ENCODE measurements around the gene KCNG2.
A peak's percentile ranks its signal among the peaks of the same experiment; 100 is the strongest.

KCNG2 gene

GRCh38 chr18:79782566-79783308, 15.0 kb upstream of the KCNG2 start:
- in situ Hi-C loops (cut with MboI; ENCODE audit: low pct_unique_long_range_greater_than_20kb, low sequenced_read_pairs): no loop called here
- DNase-seq: no peak

- in situ Hi-C loops (cut with MboI; ENCODE audit: low pct_unique_long_range_greater_than_20kb, low sequenced_read_pairs): no loop called here
- no peak for DNase-seq
Observed at GRCh38 chr18:79784071-79784913, 13.4 kb upstream of the KCNG2 start.

GRCh38 chr18:79784965-79785770, 12.6 kb upstream of the KCNG2 start:
- in situ Hi-C loops (cut with MboI; ENCODE audit: low pct_unique_long_range_greater_than_20kb, low sequenced_read_pairs): no loop called here
- no peak for DNase-seq

- in situ Hi-C loops (cut with MboI; ENCODE audit: low pct_unique_long_range_greater_than_20kb, low sequenced_read_pairs): no loop called here
- DNase-seq: no peak
Observed at GRCh38 chr18:79785831-79786230, 11.9 kb upstream of the KCNG2 start.

GRCh38 chr18:79786304-79786703, 11.4 kb upstream of the KCNG2 start:
- DNase-seq: no peak
- in situ Hi-C loops (cut with MboI; ENCODE audit: low pct_unique_long_range_greater_than_20kb, low sequenced_read_pairs): no loop called here

GRCh38 chr18:79786786-79787526, 10.8 kb upstream of the KCNG2 start:
- in situ Hi-C loops (cut with MboI; ENCODE audit: low pct_unique_long_range_greater_than_20kb, low sequenced_read_pairs): no loop called here

GRCh38 chr18:79787527-79787864, 10.2 kb upstream of the KCNG2 start:
- in situ Hi-C loops (cut with MboI; ENCODE audit: low pct_unique_long_range_greater_than_20kb, low sequenced_read_pairs): no loop called here

More at GRCh38 chr18:79786786-79787526, 10.8 kb upstream of the KCNG2 start:
- peak; percentile 59 for DNase-seq

GRCh38 chr18:79787865-79788733, 9.6 kb upstream of the KCNG2 start:
- DNase-seq: no peak
- in situ Hi-C loops (cut with MboI; ENCODE audit: low pct_unique_long_range_greater_than_20kb, low sequenced_read_pairs): no loop called here

More at GRCh38 chr18:79787527-79787864, 10.2 kb upstream of the KCNG2 start:
- DNase-seq: no peak

GRCh38 chr18:79788734-79789085, 9.0 kb upstream of the KCNG2 start:
- in situ Hi-C loops (cut with MboI; ENCODE audit: low pct_unique_long_range_greater_than_20kb, low sequenced_read_pairs): no loop called here

GRCh38 chr18:79789091-79789891, 8.4 kb upstream of the KCNG2 start:
- in situ Hi-C loops (cut with MboI; ENCODE audit: low pct_unique_long_range_greater_than_20kb, low sequenced_read_pairs): no loop called here
- DNase-seq: no peak

More at GRCh38 chr18:79788734-79789085, 9.0 kb upstream of the KCNG2 start:
- DNase-seq: no peak

- in situ Hi-C loops (cut with MboI; ENCODE audit: low pct_unique_long_range_greater_than_20kb, low sequenced_read_pairs): no loop called here
- DNase-seq: no peak
Observed at GRCh38 chr18:79789901-79790890, 7.5 kb upstream of the KCNG2 start.

- peak; percentile 94 for DNase-seq
- in situ Hi-C loops (cut with MboI; ENCODE audit: low pct_unique_long_range_greater_than_20kb, low sequenced_read_pairs): no loop called here
Observed at GRCh38 chr18:79790996-79791972, 6.5 kb upstream of the KCNG2 start.

- in situ Hi-C loops (cut with MboI; ENCODE audit: low pct_unique_long_range_greater_than_20kb, low sequenced_read_pairs): no loop called here
- no peak for DNase-seq
Observed at GRCh38 chr18:79792096-79792987, 5.4 kb upstream of the KCNG2 start.

- peak; percentile 67 for DNase-seq
- in situ Hi-C loops (cut with MboI; ENCODE audit: low pct_unique_long_range_greater_than_20kb, low sequenced_read_pairs): no loop called here
Observed at GRCh38 chr18:79792988-79793355, 4.8 kb upstream of the KCNG2 start.
